NCI-H1048 (cell line): Measurements from ENCODE around the gene OR52E6.

Experiments
- DNase-seq: peaks from one replicate; lab custom pipeline; 2025; lab: John Stamatoyannopoulos, UW

Gene OR52E6

DNA sequence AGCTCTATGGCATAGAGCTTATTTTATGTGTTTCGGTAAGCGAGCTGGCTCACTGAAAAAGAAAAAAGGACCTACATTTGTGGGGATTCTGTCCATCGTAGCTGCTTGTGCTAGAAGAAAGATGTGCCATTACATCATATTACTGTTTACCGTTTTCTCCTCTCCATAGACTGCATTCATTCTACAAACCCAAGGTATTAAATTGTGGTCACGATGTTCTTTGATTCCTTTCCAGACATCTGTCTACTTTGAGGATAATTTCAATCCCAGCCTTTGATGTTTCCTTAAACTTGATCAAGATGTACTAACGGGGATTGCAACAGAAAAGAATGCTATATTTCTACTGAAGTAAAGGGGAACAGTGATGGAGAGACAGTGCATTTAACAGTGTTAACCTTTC, 45.2 kb downstream of the OR52E6 start:
- DNase-seq: no peak

DNA sequence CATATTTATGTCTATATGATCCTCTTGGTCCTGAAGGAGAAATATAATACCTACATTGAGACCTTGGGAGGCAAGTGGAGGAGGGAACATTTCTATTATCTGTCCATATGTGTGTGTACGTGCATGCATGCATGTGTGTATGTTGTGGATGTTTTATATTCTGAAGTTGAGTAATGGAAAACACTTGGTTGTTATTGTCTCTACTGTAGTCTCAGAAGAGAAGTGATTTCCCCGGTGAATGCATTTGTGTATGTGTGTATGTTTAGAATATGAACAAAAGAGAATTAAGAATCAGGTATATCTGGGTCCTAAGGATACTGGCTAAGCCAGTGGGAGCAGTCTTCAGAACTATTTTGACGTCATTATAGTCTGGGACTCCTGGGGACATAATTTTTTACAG, 50.5 kb downstream of the OR52E6 start, which contains the start of gene OR52N1:
TSS of gene OR52N1 (minus strand) at position 101 of the 400 bp plus-strand sequence. CDS start 2,449 bp downstream, outside the sequence.
- DNase-seq: no peak
